H1 (cell line): Measurements from ENCODE around the gene OR6C74. TPM values are rescaled to one million over a fixed set of nuclear protein-coding genes. Genes with fewer than 3 reads are reported as not detected.

Experiments used
- CTCF ChIA-PET: fragments of 300-600 bp; sonication (Branson Sonifier 250); formaldehyde crosslinking; loops from one replicate; lab custom pipeline; 2021; ENCODE audit not compliant: partially characterized antibody; lab: Charles Lee
- POLR2A ChIA-PET: fragments of 300-600 bp; sonication (Branson Sonifier 250); formaldehyde crosslinking; loops from one replicate; lab custom pipeline; 2021; ENCODE audit warnings: inconsistent platforms; ENCODE audit not compliant: partially characterized antibody; lab: Charles Lee
- DNase-seq, 2 experiments: peaks; one replicate each; pipeline versions ENCODE4 v3.0.0 to v3.0.0-alpha.2; 2010 to 2022; ENCODE audit warnings: low spot score in 2 of 2, low read depth in 1 of 2, mixed read lengths in 1 of 2
- FAIRE-seq: peaks from 2 replicates; lab custom pipeline; 2011; peaks lifted over from hg19 to GRCh38; lab: Jason Lieb, UNC
- H2AFZ ChIP-seq: 2 replicates; pipeline ENCODE4 v1.8.1; 2012; ENCODE audit warnings: low read length, inconsistent platforms
- H2AK5ac ChIP-seq: 2 replicates; pipeline ENCODE4 v1.6.1; 2013; ENCODE audit warnings: low read depth, low read length
- H2BK120ac ChIP-seq: replicated peaks from 2 replicates; pipeline ENCODE3; 2013; ENCODE audit warnings: low read depth, low read length, inconsistent platforms
- H2BK12ac ChIP-seq: 2 replicates; pipeline ENCODE4 v1.6.1; 2013; ENCODE audit warnings: low read depth, low read length
- H2BK15ac ChIP-seq: 2 replicates; pipeline ENCODE4 v1.6.1; 2013; ENCODE audit warnings: low read length
- H2BK20ac ChIP-seq: 2 replicates; pipeline ENCODE4 v1.6.1; 2013; ENCODE audit warnings: low read length
- H2BK5ac ChIP-seq: 2 replicates; pipeline ENCODE4 v1.6.1; 2013; ENCODE audit warnings: low read depth, low read length
- H3K14ac ChIP-seq: 2 replicates; pipeline ENCODE4 v1.6.1; 2013; ENCODE audit warnings: inconsistent platforms; ENCODE audit not compliant: insufficient read length
- H3K18ac ChIP-seq: 2 replicates; pipeline ENCODE4 v1.6.1; 2013; ENCODE audit warnings: low read length; ENCODE audit errors: extremely low read depth
- H3K23ac ChIP-seq: 2 replicates; pipeline ENCODE4 v1.6.1; 2013; ENCODE audit warnings: inconsistent platforms; ENCODE audit not compliant: insufficient read length
- H3K23me2 ChIP-seq: 2 replicates; pipeline ENCODE4 v1.6.1; 2013; ENCODE audit warnings: low read depth, low read length
- H3K27ac ChIP-seq: 2 replicates; pipeline ENCODE4 v1.6.1; 2011; ENCODE audit warnings: low read depth, low read length, inconsistent platforms
- H3K27me3 ChIP-seq, 4 experiments: replicated peaks in 1 of 4; 1 replicate in 1 of 4; 2 replicates in 3 of 4; pipeline versions ENCODE4 v1.6.1 to v1.8.1; 2011 to 2013; ENCODE audit warnings: low read length in 3 of 4, mild to moderate bottlenecking in 3 of 4, inconsistent platforms in 2 of 4, mixed read lengths in 2 of 4, moderate library complexity in 1 of 4; ENCODE audit not compliant: control insufficient read depth in 3 of 4, insufficient read depth in 3 of 4; ENCODE audit errors: extremely low read depth in 1 of 4
- H3K36me3 ChIP-seq, 4 experiments: 2 replicates each; pipeline versions ENCODE4 v1.6.1 to v1.8.1; 2011 to 2013; ENCODE audit warnings: mild to moderate bottlenecking in 4 of 4, low read length in 3 of 4, moderate library complexity in 2 of 4, control low read depth in 1 of 4, inconsistent platforms in 1 of 4; ENCODE audit not compliant: insufficient read depth in 4 of 4, control insufficient read depth in 2 of 4
- H3K4ac ChIP-seq: replicated peaks from 2 replicates; pipeline ENCODE3; 2013; ENCODE audit warnings: low read length, low read depth, mixed read lengths, inconsistent platforms; ENCODE audit not compliant: insufficient read length
- H3K4me1 ChIP-seq, 4 experiments: replicated peaks in 1 of 4; 1 replicate in 1 of 4; 2 replicates in 3 of 4; pipeline versions ENCODE4 v1.6.1 to v1.8.1; 2011 to 2013; ENCODE audit warnings: low read length in 3 of 4, inconsistent platforms in 2 of 4, mixed read lengths in 1 of 4; ENCODE audit not compliant: insufficient read depth in 4 of 4, control insufficient read depth in 3 of 4
- H3K4me2 ChIP-seq, 2 experiments: 2 replicates each; pipeline versions ENCODE4 v1.6.1 to v1.8.1; 2011 to 2013; ENCODE audit warnings: low read depth in 2 of 2, low read length in 2 of 2, control low read depth in 1 of 2, inconsistent platforms in 1 of 2, mild to moderate bottlenecking in 1 of 2; ENCODE audit not compliant: insufficient read depth in 1 of 2
- H3K4me3 ChIP-seq, 4 experiments: fragments of 200-600, 300-600 bp in 1 of 4; sonication (generic), shearing (Covaris generic), sonication (Bioruptor Twin) in 1 of 4; 2 replicates each; pipeline versions ENCODE4 v1.5.1 to v1.8.1; 2011 to 2016; ENCODE audit warnings: low read length in 4 of 4, low read depth in 3 of 4, control low read depth in 2 of 4, inconsistent platforms in 2 of 4, mild to moderate bottlenecking in 2 of 4, mixed read lengths in 1 of 4, moderate library complexity in 1 of 4; ENCODE audit not compliant: insufficient read depth in 2 of 4; ENCODE audit errors: extremely low read depth in 1 of 4
- H3K56ac ChIP-seq: replicated peaks from 2 replicates; pipeline ENCODE3; 2013; ENCODE audit warnings: low read depth, mild to moderate bottlenecking, mixed read lengths, low read length, inconsistent platforms; ENCODE audit not compliant: insufficient read length
- H3K79me1 ChIP-seq: 2 replicates; pipeline ENCODE4 v1.6.1; 2013; ENCODE audit warnings: low read depth, low read length, control low read depth
- H3K79me2 ChIP-seq, 2 experiments: 2 replicates each; pipeline versions ENCODE4 v1.6.1 to v1.8.1; 2012 to 2013; ENCODE audit warnings: low read length in 2 of 2, mild to moderate bottlenecking in 2 of 2, inconsistent platforms in 1 of 2; ENCODE audit not compliant: insufficient read depth in 2 of 2, control insufficient read depth in 1 of 2
- H3K9ac ChIP-seq, 4 experiments: replicated peaks in 1 of 4; 1 replicate in 1 of 4; 2 replicates in 3 of 4; pipeline versions ENCODE4 v1.6.1 to v1.8.1; 2011 to 2013; ENCODE audit warnings: low read depth in 3 of 4, low read length in 3 of 4, control low read depth in 2 of 4, mild to moderate bottlenecking in 2 of 4, moderate library complexity in 2 of 4, inconsistent platforms in 1 of 4; ENCODE audit errors: extremely low read depth in 1 of 4
- H3K9me3 ChIP-seq, 2 experiments: 2 replicates each; pipeline versions ENCODE4 v1.6.1 to v1.8.1; 2012 to 2013; ENCODE audit warnings: mild to moderate bottlenecking in 2 of 2, moderate library complexity in 2 of 2, control low read depth in 1 of 2, inconsistent platforms in 1 of 2, low read depth in 1 of 2, low read length in 1 of 2, mixed read lengths in 1 of 2; ENCODE audit not compliant: insufficient read depth in 2 of 2
- H4K20me1 ChIP-seq, 2 experiments: replicated peaks in 1 of 2; 2 replicates each; pipeline versions ENCODE3 to v1.8.1; 2011 to 2013; ENCODE audit warnings: inconsistent platforms in 2 of 2, low read length in 2 of 2, mild to moderate bottlenecking in 1 of 2; ENCODE audit not compliant: insufficient read depth in 2 of 2, control insufficient read depth in 1 of 2
- H4K5ac ChIP-seq: 2 replicates; pipeline ENCODE4 v1.6.1; 2013; ENCODE audit warnings: low read length, low read depth, mixed read lengths, inconsistent platforms; ENCODE audit not compliant: insufficient read length
- H4K8ac ChIP-seq: 2 replicates; pipeline ENCODE4 v1.8.0; 2013; ENCODE audit warnings: mild to moderate bottlenecking, moderate library complexity, low read length, inconsistent platforms; ENCODE audit not compliant: insufficient read depth; ENCODE audit errors: extremely low read depth
- H4K91ac ChIP-seq: replicated peaks from 2 replicates; pipeline ENCODE3; 2013; ENCODE audit warnings: low read length, mixed read lengths, inconsistent platforms; ENCODE audit not compliant: insufficient read length
- ASH2L ChIP-seq: fragments of 200-600, 300-600 bp; sonication (generic); IDR thresholded peaks from one replicate; pipeline ENCODE4 v1.7.1; 2017; ENCODE audit warnings: low read length
- CBX8 ChIP-seq: fragments of 300-800, 300-1000 bp; sonication (generic); IDR thresholded peaks from 2 replicates; pipeline ENCODE4 v1.7.1; 2016; ENCODE audit warnings: low read depth, low read length, borderline replicate concordance
- CEBPB ChIP-seq: IDR thresholded peaks from 2 replicates; pipeline ENCODE4 v1.6.1; 2012; ENCODE audit warnings: low read depth, low read length
- CHD1 ChIP-seq: IDR thresholded peaks from 2 replicates; pipeline ENCODE4 v1.6.1; 2012; ENCODE audit warnings: low read depth, low read length, improper control_type of control experiment
- CTCF ChIP-seq, 3 experiments: IDR thresholded peaks; 1 replicate in 2 of 3; 2 replicates in 1 of 3; pipeline versions ENCODE4 v1.5.1 to v1.6.1; 2011; ENCODE audit warnings: low read length in 3 of 3, mild to moderate bottlenecking in 3 of 3, inconsistent platforms in 2 of 3, low read depth in 1 of 3, moderate library complexity in 1 of 3; ENCODE audit not compliant: insufficient read depth in 1 of 3; ENCODE audit errors: control extremely low read depth in 1 of 3
- WGBS, 2 experiments: shearing (Covaris generic) in 1 of 2; methylation state at CpG; one replicate each; pipeline versions ENCODE4 v1.1.6 to v1.1.7; 2013 to 2015; ENCODE audit warnings: low lambda C conversion rate in 2 of 2, mixed read lengths in 2 of 2, inconsistent platforms in 1 of 2, low coverage in 1 of 2, missing lambda C conversion rate in 1 of 2; ENCODE audit not compliant: insufficient replicate concordance in 2 of 2, insufficient coverage in 1 of 2, insufficient read length in 1 of 2; ENCODE audit errors: extremely low coverage in 1 of 2, missing lambda C conversion rate in 1 of 2; 5-methylcytosine and 5-hydroxymethylcytosine counted together
- polyA plus RNA-seq, 7 experiments: library from polyadenylated mRNA; depleted of rRNA in 3 of 7; stranded (reverse) in 5 of 7; unstranded in 2 of 7; fragments of >200 nt in 5 of 7; fragments of 200-250 nt in 2 of 7; gene quantifications; 1 replicate in 5 of 7; 2 replicates in 1 of 7; 4 replicates in 1 of 7; pipeline versions ENCODE4 v1.2.1 to v1.2.3, GENCODE V29; 2011 to 2013; ENCODE audit warnings: missing spikeins in 2 of 7, mixed read lengths in 2 of 7
- total RNA-seq: library from RNA; stranded (reverse); fragmentation: NEBNext Ultra II Directional; extraction: Animal tissue kit (Norgen Biotek cat#: 25700); gene quantifications from 2 replicates; pipeline ENCODE4 v1.2.1, GENCODE V29; 2021

Gene OR6C74
- total and polyA plus RNA-seq, 2 of the 8 experiments (the other 6 are each of a cell fraction or from before 2014, with no cell fraction given), result not detected

GRCh38 chr12:55220725-55221124, 23.7 kb upstream of the OR6C74 start, which contains the start of gene OR10A7:
OR10A7 (plus strand) TSS chr12:55221025; CDS start chr12:55221025, 0 bp downstream.
- DNase-seq (no peak), FAIRE-seq (no peak)
- H3K9ac ChIP-seq, result no peak within 1 kb of the TSS
- no peaks in the 10 kb centered on the region for H3K79me2 ChIP-seq
- no peak within 1 kb of the TSS for H3K4ac ChIP-seq
- no peak within 1 kb of the TSS for H3K56ac ChIP-seq
- POLR2A ChIA-PET, result no interaction called here
- no peaks in the 10 kb centered on the region for H3K9me3 ChIP-seq
- no peak within 1 kb of the TSS for H3K27ac ChIP-seq
- no peak within 1 kb of the TSS for H3K23ac ChIP-seq
- H4K20me1 ChIP-seq, result no peaks in the 10 kb centered on the region
- no peaks in the 10 kb centered on the region for H3K27me3 ChIP-seq
- H3K79me1 ChIP-seq, result no peaks in the 10 kb centered on the region
- no peak within 1 kb of the TSS for H2AFZ ChIP-seq
- no peak within 1 kb of the TSS for H3K4me2 ChIP-seq
- H4K8ac ChIP-seq, result no peak within 1 kb of the TSS
- no peaks in the 10 kb centered on the region for H3K36me3 ChIP-seq
- TF ChIP-seq ASH2L (no peak), CBX8 (no peak), CEBPB (no peak), CHD1 (no peak), CTCF (IDR thresholded peaks at IDR 0.05; ENCODE audit: control extremely low read depth in 1 of 3, insufficient read depth in 1 of 3, low read depth in 1 of 3, low read length in 3 of 3) (no peak)
- no peak within 1 kb of the TSS for H4K91ac ChIP-seq
- H3K4me3 ChIP-seq, result no peak within 1 kb of the TSS
- H2BK15ac ChIP-seq, result no peak within 1 kb of the TSS
- no peak within 1 kb of the TSS for H2BK12ac ChIP-seq
- CTCF ChIA-PET, result interaction anchor here (0.6 kb wide), 1 partner anchor 1064 kb away, joined by 3 read pairs; no protein-coding TSS in a partner anchor
- no peak within 1 kb of the TSS for H3K18ac ChIP-seq
- 81% methylated on average over 2 of the region's 2 CpGs; no CpG with 5 or more reads in 1 of the 2 experiments for WGBS, 2 experiments
- H2AK5ac ChIP-seq, result no peak within 1 kb of the TSS
- H2BK5ac ChIP-seq, result no peak within 1 kb of the TSS
- no peak within 1 kb of the TSS for H2BK20ac ChIP-seq
- H3K23me2 ChIP-seq, result no peaks in the 10 kb centered on the region
- H3K4me1 ChIP-seq, result no peaks in the 10 kb centered on the region
- H3K14ac ChIP-seq, result no peak within 1 kb of the TSS
- no peak within 1 kb of the TSS for H4K5ac ChIP-seq
- H2BK120ac ChIP-seq, result no peak within 1 kb of the TSS
